PFSK-1 (cell line): ENCODE measurements around the gene EIF4ENIF1.

ENCODE experiments used
- FOXP2 ChIP-seq: optimal IDR thresholded peaks from 2 replicates; pipeline ENCODE3; 2011; ENCODE audit warnings: borderline replicate concordance, control low read depth, inconsistent platforms; ENCODE audit not compliant: insufficient read depth; ENCODE audit errors: extremely low read length, extremely low read depth
- POLR2AphosphoS5 ChIP-seq: IDR thresholded peaks from 2 replicates; pipeline ENCODE4 v1.6.1; 2012; ENCODE audit warnings: low read depth, mild to moderate bottlenecking, control low read depth, low read length, moderate library complexity
- REST ChIP-seq, 2 experiments: IDR thresholded peaks; 2 replicates each; pipeline versions ENCODE4 v1.6.1 to v1.8.0; 2011 to 2012; ENCODE audit warnings: low read depth in 2 of 2, low read length in 2 of 2, control low read depth in 1 of 2, inconsistent platforms in 1 of 2, mild to moderate bottlenecking in 1 of 2, moderate library complexity in 1 of 2; ENCODE audit not compliant: insufficient read depth in 1 of 2
- SIN3A ChIP-seq: IDR thresholded peaks from 2 replicates; pipeline ENCODE4 v1.6.1; 2012; ENCODE audit warnings: mild to moderate bottlenecking, low read length, moderate library complexity, borderline replicate concordance; ENCODE audit not compliant: insufficient read depth
- TAF1 ChIP-seq: IDR thresholded peaks from 2 replicates; pipeline ENCODE4 v1.6.1; 2012; ENCODE audit warnings: low read length, control low read depth, borderline replicate concordance; ENCODE audit not compliant: insufficient read depth

Gene EIF4ENIF1

GRCh38 chr22:31492151-31492550, 2.5 kb upstream of the EIF4ENIF1 start:
- TF ChIP-seq FOXP2, result no peak
- no peak for TF ChIP-seq REST (IDR thresholded peaks at IDR 0.05; ENCODE audit: insufficient read depth in 1 of 2, low read depth in 2 of 2, low read length in 2 of 2)
- no peak for TF ChIP-seq TAF1
- no peak for TF ChIP-seq POLR2AphosphoS5
- TF ChIP-seq SIN3A, result no peak

GRCh38 chr22:31491218-31491962, 1.7 kb upstream of the EIF4ENIF1 start:
- no peak for TF ChIP-seq POLR2AphosphoS5
- no peak for TF ChIP-seq REST (IDR thresholded peaks at IDR 0.05; ENCODE audit: insufficient read depth in 1 of 2, low read depth in 2 of 2, low read length in 2 of 2)
- no peak for TF ChIP-seq FOXP2
- TF ChIP-seq TAF1, result no peak
- TF ChIP-seq SIN3A, result no peak

GRCh38 chr22:31490496-31490925, 869 bp upstream of the EIF4ENIF1 start:
- peak; percentile 60; the same call in 1 of the 2 replicates for TF ChIP-seq TAF1
- TF ChIP-seq REST (IDR thresholded peaks at IDR 0.05; ENCODE audit: insufficient read depth in 1 of 2, low read depth in 2 of 2, low read length in 2 of 2), result no peak

GRCh38 chr22:31488988-31489617, 539 bp downstream of the EIF4ENIF1 start:
- TF ChIP-seq TAF1 (no peak), FOXP2 (no peak), SIN3A (no peak), REST (IDR thresholded peaks at IDR 0.05; ENCODE audit: insufficient read depth in 1 of 2, low read depth in 2 of 2, low read length in 2 of 2) (no peak), POLR2AphosphoS5 (no peak)
